Activated naive CD4-positive, alpha-beta T cell treated with anti-CD3 and anti-CD28 coated beads, Interleukin-2, amount 10 ng/mL, durations not matched to agents 7 days and 5 days (primary cell): ENCODE data around the gene NRDE2.
A peak's percentile ranks its signal among the peaks of the same experiment; 100 is the strongest.

Experiments used
- CTCF ChIA-PET: fragments of 350-600 bp; sonication (Branson Sonifier 250); formaldehyde crosslinking; loops from one replicate; lab custom pipeline; 2021; ENCODE audit warnings: antibody characterized with exemption; lab: Charles Lee
- DNase-seq: peaks from one replicate; pipeline ENCODE4 v3.0.0-alpha.2; 2020
- H3K27ac Mint-ChIP-seq: one replicate; pipeline ENCODE4 v1.8.0; 2021; ENCODE audit warnings: mild to moderate bottlenecking, moderate library complexity, mixed read lengths
- H3K27me3 Mint-ChIP-seq: one replicate; pipeline ENCODE4 v1.8.0; 2021; ENCODE audit warnings: mild to moderate bottlenecking, mixed read lengths
- H3K36me3 Mint-ChIP-seq: one replicate; pipeline ENCODE4 v1.8.0; 2021; ENCODE audit warnings: mixed read lengths
- H3K4me1 Mint-ChIP-seq: one replicate; pipeline ENCODE4 v1.8.0; 2021; ENCODE audit warnings: mixed read lengths
- H3K4me3 Mint-ChIP-seq: one replicate; pipeline ENCODE4 v1.8.0; 2021; ENCODE audit warnings: mild to moderate bottlenecking, moderate library complexity, mixed read lengths
- H3K9me3 Mint-ChIP-seq: one replicate; pipeline ENCODE4 v1.8.0; 2021; ENCODE audit warnings: mixed read lengths

NRDE2 gene

DNA sequence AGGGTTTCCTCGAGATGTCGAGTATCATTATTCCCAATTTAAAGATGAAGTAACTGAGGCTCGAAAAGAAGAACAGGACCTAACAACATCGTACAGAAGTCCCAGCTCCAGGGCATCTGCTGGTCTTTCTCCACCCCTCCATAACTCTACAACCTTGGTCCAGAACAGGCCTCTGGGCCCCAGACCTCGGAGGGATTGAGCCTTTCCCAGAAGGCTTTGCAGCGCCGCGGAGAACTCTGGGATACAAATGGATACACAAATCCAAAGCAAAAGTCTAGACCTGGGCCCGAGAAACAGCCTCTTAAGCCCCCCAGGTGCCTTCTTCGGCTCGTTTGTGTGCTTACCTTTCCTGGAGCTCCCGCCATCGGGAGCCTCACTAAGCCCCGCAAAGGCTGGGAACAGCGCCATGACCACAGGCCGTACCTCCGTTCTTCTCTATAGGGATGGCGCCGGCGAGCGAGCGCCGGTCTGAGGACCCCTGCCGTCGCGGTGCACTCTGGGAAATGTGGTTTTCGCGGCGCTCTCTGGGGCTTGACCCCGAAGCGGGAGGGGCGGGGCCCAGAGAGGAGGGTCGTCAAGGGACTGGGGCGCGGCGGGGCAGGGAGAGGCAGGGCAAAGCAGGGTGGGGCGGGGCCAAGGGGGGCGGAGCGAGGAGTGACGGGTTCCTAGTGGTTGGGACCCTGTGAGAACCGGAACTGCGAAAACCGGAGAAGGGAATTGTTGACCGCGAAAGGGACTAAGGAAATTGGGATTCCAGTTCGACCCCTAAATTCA is at the start of gene NRDE2:
Gene NRDE2 (minus strand): TSS at position 445 of the 774 bp plus-strand sequence. CDS start 37 bp downstream, at position 408.
- Mint-ChIP-seq H3K4me3 (peak within 1 kb of the TSS; percentile 91), H3K9me3 (no peaks in the 10 kb centered on the region), H3K4me1 (peaks cover 29% of the 10 kb centered on the region), H3K36me3 (peaks cover 16% of the 10 kb centered on the region), H3K27me3 (peaks cover 31% of the 10 kb centered on the region), H3K27ac (peak within 1 kb of the TSS; percentile 91)
- CTCF ChIA-PET: interaction anchor here (0.9 to 1.4 kb wide), 2 partner anchors 46 to 68 kb away, joined by 3 read pairs; no protein-coding TSS in a partner anchor
- DNase-seq: peak; percentile 97

- Mint-ChIP-seq H3K9me3 (no peaks in the 10 kb centered on the region), H3K27me3 (peaks cover 5% of the 10 kb centered on the region), H3K36me3 (no peaks in the 10 kb centered on the region), H3K27ac (peak overlapping the region; percentile 51), H3K4me1 (peaks cover 19% of the 10 kb centered on the region), H3K4me3 (no peak overlapping the region)
- DNase-seq: no peak
- CTCF ChIA-PET: interaction anchor here (0.8 to 1.0 kb wide), 2 partner anchors 9 to 18 kb away, joined by 3 to 7 read pairs; no protein-coding TSS in a partner anchor
Measured at GRCh38 chr14:90381011-90381786, 49.5 kb upstream of the NRDE2 start.

DNA sequence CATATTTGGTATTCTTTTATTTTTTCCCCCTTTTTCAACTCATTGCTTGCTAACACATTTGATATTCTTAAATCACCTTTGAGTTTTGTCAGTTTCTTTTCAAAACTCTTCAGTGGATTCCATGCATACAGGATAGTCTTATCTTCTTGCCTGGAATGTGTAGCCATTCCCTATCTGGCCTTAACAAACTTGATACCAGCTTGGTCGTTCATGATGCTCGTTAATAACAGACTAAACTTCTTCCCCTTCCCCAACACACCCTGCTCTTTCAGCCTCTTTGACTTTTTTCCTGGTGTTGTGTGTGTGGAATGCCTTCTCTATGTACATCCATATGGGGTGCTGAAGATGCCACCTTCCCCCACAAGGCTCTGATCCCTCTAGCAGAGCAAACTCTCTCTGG is 47.4 kb upstream of the NRDE2 start:
- Mint-ChIP-seq H3K27ac (no peak overlapping the region), H3K9me3 (no peaks in the 10 kb centered on the region), H3K4me1 (peaks cover 2% of the 10 kb centered on the region), H3K27me3 (peaks cover 5% of the 10 kb centered on the region), H3K36me3 (no peaks in the 10 kb centered on the region), H3K4me3 (no peak overlapping the region)
- DNase-seq: no peak
- CTCF ChIA-PET: no interaction called here

DNA sequence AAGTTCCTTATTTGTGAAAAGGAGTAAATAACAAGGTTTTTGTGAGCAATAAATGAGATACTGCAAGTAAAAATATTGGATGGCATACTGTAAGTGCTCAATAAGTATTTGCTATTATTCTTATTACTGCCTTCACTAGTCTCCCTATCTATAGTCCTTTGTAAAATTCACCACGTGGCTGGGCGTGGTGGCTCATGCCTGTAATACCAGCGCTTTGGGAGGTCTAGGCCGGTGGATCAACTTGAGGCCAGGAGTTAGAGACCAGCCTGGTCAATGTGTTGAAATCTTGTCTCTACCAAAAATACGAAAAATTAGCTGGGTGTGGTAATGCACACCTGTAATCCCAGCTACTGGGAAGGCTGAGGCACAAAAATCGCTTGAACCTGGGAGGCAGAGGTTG is 46.5 kb upstream of the NRDE2 start:
- no peak for DNase-seq
- Mint-ChIP-seq H3K27ac (no peak overlapping the region), H3K4me1 (no peaks in the 10 kb centered on the region), H3K9me3 (no peaks in the 10 kb centered on the region), H3K27me3 (peaks cover 5% of the 10 kb centered on the region), H3K4me3 (no peak overlapping the region), H3K36me3 (no peaks in the 10 kb centered on the region)
- CTCF ChIA-PET: interaction anchor here (0.8 kb wide), 1 partner anchor 61 kb away, joined by 3 read pairs; no protein-coding TSS in a partner anchor

- Mint-ChIP-seq H3K4me1 (no peaks in the 10 kb centered on the region), H3K27ac (no peak overlapping the region)
Measured at GRCh38 chr14:90375934-90376333, 44.2 kb upstream of the NRDE2 start.

DNA sequence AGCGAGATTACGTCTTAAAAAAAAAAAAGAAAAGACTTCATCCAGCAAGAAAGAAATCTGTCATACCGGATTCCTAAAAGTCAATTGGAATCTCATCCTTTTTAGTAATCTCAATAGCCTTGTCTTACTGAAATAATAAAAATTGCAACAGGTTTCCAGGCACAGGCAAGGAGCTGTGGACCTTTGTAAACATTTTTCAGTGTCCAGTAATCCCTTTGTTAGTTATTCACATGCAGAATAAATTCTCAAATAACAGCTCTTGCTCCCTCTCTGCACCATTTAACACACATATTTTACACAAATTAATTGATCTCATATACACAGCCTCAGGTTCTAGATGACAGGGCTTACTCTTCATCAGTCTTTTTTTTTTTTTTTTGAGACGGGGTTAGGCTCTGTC is 43.1 kb upstream of the NRDE2 start:
- DNase-seq: no peak
- H3K27me3 Mint-ChIP-seq: no peaks in the 10 kb centered on the region
- H3K36me3 Mint-ChIP-seq: no peaks in the 10 kb centered on the region
- no peak overlapping the region for H3K27ac Mint-ChIP-seq
- no peaks in the 10 kb centered on the region for H3K4me1 Mint-ChIP-seq
- no peaks in the 10 kb centered on the region for H3K9me3 Mint-ChIP-seq
- H3K4me3 Mint-ChIP-seq: no peak overlapping the region
- CTCF ChIA-PET: no interaction called here

More at GRCh38 chr14:90375934-90376333, 44.2 kb upstream of the NRDE2 start:
- no peak overlapping the region for H3K4me3 Mint-ChIP-seq
- H3K36me3 Mint-ChIP-seq: no peaks in the 10 kb centered on the region
- DNase-seq: no peak
- H3K9me3 Mint-ChIP-seq: no peaks in the 10 kb centered on the region
- peaks cover 5% of the 10 kb centered on the region for H3K27me3 Mint-ChIP-seq
- CTCF ChIA-PET: no interaction called here

DNA sequence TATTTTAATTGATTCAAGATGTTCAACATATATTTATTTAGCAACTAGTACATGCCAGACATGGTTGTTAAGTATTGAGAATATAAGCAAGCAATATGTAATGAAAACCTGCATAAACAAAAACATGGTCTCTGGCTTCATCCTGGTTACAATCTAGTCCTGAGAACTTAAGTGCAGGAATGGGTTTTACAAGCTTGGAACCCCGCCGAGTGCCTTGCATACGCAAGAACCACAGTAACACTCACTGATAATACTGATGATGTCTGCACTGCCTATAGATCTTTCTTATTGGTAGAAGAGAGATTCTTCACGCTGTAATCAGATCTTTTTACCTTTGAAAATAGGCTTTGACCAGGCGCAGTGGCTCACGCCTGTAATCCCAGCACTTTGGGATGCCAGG is 42.1 kb upstream of the NRDE2 start:
- Mint-ChIP-seq H3K36me3 (no peaks in the 10 kb centered on the region), H3K4me1 (no peaks in the 10 kb centered on the region), H3K4me3 (no peak overlapping the region), H3K27me3 (no peaks in the 10 kb centered on the region), H3K27ac (no peak overlapping the region), H3K9me3 (no peaks in the 10 kb centered on the region)
- no peak for DNase-seq
- CTCF ChIA-PET: no interaction called here

DNA sequence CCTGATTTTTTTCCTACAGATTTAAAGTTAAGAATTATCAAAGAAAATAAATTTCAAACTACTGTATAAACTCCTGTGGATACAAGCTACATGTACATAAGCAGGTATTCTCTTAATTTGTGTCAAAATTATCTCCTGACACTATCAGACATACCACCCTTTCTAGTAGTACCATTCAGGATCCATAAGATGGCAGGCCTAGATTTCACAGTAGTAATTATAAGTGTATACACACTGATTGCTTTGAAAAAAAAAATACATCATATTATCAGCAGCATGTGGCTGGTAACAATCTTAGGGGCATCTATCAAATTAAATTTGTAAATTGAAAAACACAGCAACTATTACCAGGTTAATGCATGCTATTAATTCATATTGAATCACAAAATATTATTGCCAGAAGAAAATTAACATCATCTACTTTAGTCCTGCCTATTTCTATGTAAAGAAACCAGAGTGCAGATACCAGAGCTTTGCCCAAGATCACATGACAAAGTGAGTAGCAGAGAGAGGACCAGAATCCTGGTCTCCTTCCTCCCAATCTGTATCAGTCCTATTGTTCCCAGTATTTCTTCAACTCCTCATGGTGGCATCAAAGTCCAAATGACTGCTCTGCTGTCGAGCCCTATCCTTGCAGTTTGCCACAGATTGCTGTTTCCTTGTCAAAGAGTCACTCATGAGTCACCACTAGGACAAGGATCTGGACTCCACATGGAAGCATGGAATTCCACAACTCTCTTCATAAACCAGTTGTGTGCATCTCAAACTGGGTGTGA is 37.4 kb upstream of the NRDE2 start:
- no peaks in the 10 kb centered on the region for H3K36me3 Mint-ChIP-seq
- H3K4me1 Mint-ChIP-seq: no peaks in the 10 kb centered on the region
- H3K27me3 Mint-ChIP-seq: peaks cover 6% of the 10 kb centered on the region
- CTCF ChIA-PET: interaction anchor here (0.7 to 1.2 kb wide), 3 partner anchors 30 to 328 kb away, joined by 3 read pairs; no protein-coding TSS in a partner anchor
- H3K27ac Mint-ChIP-seq: no peak overlapping the region
- H3K4me3 Mint-ChIP-seq: no peak overlapping the region
- H3K9me3 Mint-ChIP-seq: no peaks in the 10 kb centered on the region
- DNase-seq: no peak

GRCh38 chr14:90362558-90362896 is 30.8 kb upstream of the NRDE2 start:
- no peak for DNase-seq
- Mint-ChIP-seq H3K27me3 (peaks cover 33% of the 10 kb centered on the region), H3K4me3 (no peak overlapping the region), H3K27ac (no peak overlapping the region), H3K4me1 (no peaks in the 10 kb centered on the region), H3K9me3 (no peaks in the 10 kb centered on the region), H3K36me3 (no peaks in the 10 kb centered on the region)
- CTCF ChIA-PET: no interaction called here

GRCh38 chr14:90361865-90362557 is 30.3 kb upstream of the NRDE2 start:
- Mint-ChIP-seq H3K4me1 (no peaks in the 10 kb centered on the region), H3K9me3 (no peaks in the 10 kb centered on the region), H3K4me3 (no peak overlapping the region), H3K27ac (no peak overlapping the region), H3K27me3 (peaks cover 33% of the 10 kb centered on the region), H3K36me3 (no peaks in the 10 kb centered on the region)
- CTCF ChIA-PET: interaction anchor here (0.7 kb wide), 1 partner anchor 209 kb away, joined by 3 read pairs; no protein-coding TSS in a partner anchor
- DNase-seq: no peak

- CTCF ChIA-PET: no interaction called here
- Mint-ChIP-seq H3K4me1 (no peaks in the 10 kb centered on the region), H3K9me3 (no peaks in the 10 kb centered on the region)
Measured at GRCh38 chr14:90358359-90358758, 26.6 kb upstream of the NRDE2 start.

GRCh38 chr14:90356925-90357324 is 25.2 kb upstream of the NRDE2 start:
- CTCF ChIA-PET: no interaction called here
- no peak for DNase-seq
- H3K9me3 Mint-ChIP-seq: no peaks in the 10 kb centered on the region
- no peak overlapping the region for H3K4me3 Mint-ChIP-seq
- H3K27ac Mint-ChIP-seq: no peak overlapping the region
- no peaks in the 10 kb centered on the region for H3K4me1 Mint-ChIP-seq
- peaks cover 16% of the 10 kb centered on the region for H3K27me3 Mint-ChIP-seq
- no peaks in the 10 kb centered on the region for H3K36me3 Mint-ChIP-seq

More at GRCh38 chr14:90358359-90358758, 26.6 kb upstream of the NRDE2 start:
- no peak for DNase-seq
- no peak overlapping the region for H3K4me3 Mint-ChIP-seq
- H3K27ac Mint-ChIP-seq: no peak overlapping the region
- H3K27me3 Mint-ChIP-seq: peaks cover 30% of the 10 kb centered on the region
- H3K36me3 Mint-ChIP-seq: no peaks in the 10 kb centered on the region

- peaks cover 12% of the 10 kb centered on the region for H3K27me3 Mint-ChIP-seq
- DNase-seq: no peak
- no peak overlapping the region for H3K27ac Mint-ChIP-seq
- CTCF ChIA-PET: no interaction called here
- H3K9me3 Mint-ChIP-seq: no peaks in the 10 kb centered on the region
- H3K4me3 Mint-ChIP-seq: no peak overlapping the region
- H3K36me3 Mint-ChIP-seq: no peaks in the 10 kb centered on the region
- H3K4me1 Mint-ChIP-seq: no peaks in the 10 kb centered on the region
Measured at GRCh38 chr14:90355540-90356518, 24.1 kb upstream of the NRDE2 start.
